B cell (primary cell): ENCODE results near the gene BRD1. TPM values are rescaled to one million over a fixed set of nuclear protein-coding genes. Genes with fewer than 3 reads are reported as not detected.

Source experiments
- ATAC-seq: fragments of 200-7000 bp; cut with Tn5 transposase; one replicate; pipeline ENCODE4 v1.10.0; 2021; ENCODE audit warnings: low read depth, mild to moderate bottlenecking, moderate number of reproducible peaks, moderate library complexity
- CTCF ChIA-PET: fragments of 350-600 bp; sonication (Branson Sonifier 250); formaldehyde crosslinking; loops from one replicate; lab custom pipeline; 2021; ENCODE audit warnings: antibody characterized with exemption, inconsistent platforms; lab: Charles Lee
- POLR2A ChIA-PET: fragments of 350-600 bp; sonication (Branson Sonifier 250); formaldehyde crosslinking; loops from one replicate; lab custom pipeline; 2021; ENCODE audit warnings: antibody characterized with exemption; lab: Charles Lee
- DNase-seq: peaks from one replicate; pipeline ENCODE4 v3.0.0; 2013
- H2AFZ ChIP-seq: 2 replicates; pipeline ENCODE4 v1.6.1; 2012; ENCODE audit warnings: mild to moderate bottlenecking, low read depth, low read length; ENCODE audit not compliant: insufficient read depth, poor library complexity, severe bottlenecking
- H3K27ac ChIP-seq, 2 donors: 1 replicate in 1 of 2; 2 replicates in 1 of 2; pipeline ENCODE4 v1.5.1; 2012 to 2013; ENCODE audit warnings: low read length in 2 of 2, mild to moderate bottlenecking in 2 of 2, moderate library complexity in 1 of 2
- H3K27me3 ChIP-seq, 4 experiments: fragments of 200-600 bp in 1 of 4; sonication (generic) in 1 of 4; replicated peaks in 1 of 4; 1 replicate in 2 of 4; 2 replicates in 2 of 4; pipeline versions ENCODE4 v1.6.1 to v1.7.0; 2013 to 2016; ENCODE audit warnings: low read length in 3 of 4, mild to moderate bottlenecking in 2 of 4, mixed read lengths in 1 of 4, moderate library complexity in 1 of 4; ENCODE audit not compliant: insufficient read depth in 4 of 4, control insufficient read depth in 3 of 4; ENCODE audit errors: control extremely low read depth in 1 of 4
- H3K36me3 ChIP-seq, 2 experiments: replicated peaks in 1 of 2; 1 replicate in 1 of 2; 2 replicates in 1 of 2; pipeline versions ENCODE4 v1.6.1 to v1.7.1; 2013; ENCODE audit warnings: low read length in 1 of 2; ENCODE audit not compliant: insufficient read depth in 2 of 2, control insufficient read depth in 1 of 2; ENCODE audit errors: control extremely low read depth in 1 of 2, extremely low read depth in 1 of 2
- H3K4me1 ChIP-seq, 2 donors: fragments of 200-600 bp in 1 of 2; sonication (generic) in 1 of 2; 1 replicate in 1 of 2; 2 replicates in 1 of 2; pipeline versions ENCODE4 v1.5.1 to v1.6.1; 2013 to 2017; ENCODE audit warnings: low read length in 2 of 2; ENCODE audit not compliant: control insufficient read depth in 2 of 2, insufficient read depth in 2 of 2
- H3K4me2 ChIP-seq: replicated peaks from 2 replicates; pipeline ENCODE3; 2012; ENCODE audit warnings: mild to moderate bottlenecking, low read depth, low read length; ENCODE audit not compliant: poor library complexity, severe bottlenecking
- H3K4me3 ChIP-seq, 5 experiments: fragments of 200-600 bp in 1 of 5; sonication (generic) in 1 of 5; 1 replicate in 3 of 5; 2 replicates in 2 of 5; pipeline versions ENCODE4 v1.5.1 to v1.7.0; 2011 to 2016; ENCODE audit warnings: low read length in 4 of 5, mild to moderate bottlenecking in 4 of 5, low read depth in 2 of 5, control low read depth in 1 of 5, moderate library complexity in 1 of 5; ENCODE audit not compliant: insufficient read depth in 1 of 5; ENCODE audit errors: control extremely low read depth in 1 of 5, extremely low read depth in 1 of 5
- H3K79me2 ChIP-seq: fragments of 200-600 bp; sonication (generic); one replicate; pipeline ENCODE4 v1.6.0; 2016; ENCODE audit warnings: low read length; ENCODE audit not compliant: control insufficient read depth, insufficient read depth
- H3K9ac ChIP-seq: fragments of 200-600 bp; sonication (generic); 2 replicates; pipeline ENCODE4 v1.6.1; 2017; ENCODE audit warnings: mild to moderate bottlenecking, low read length, moderate library complexity
- H3K9me3 ChIP-seq, 3 donors: one replicate each; pipeline versions ENCODE4 v1.6.1 to v1.7.1; 2013; ENCODE audit warnings: low read length in 2 of 3; ENCODE audit not compliant: control insufficient read depth in 2 of 3, insufficient read depth in 1 of 3; ENCODE audit errors: control extremely low read depth in 1 of 3
- H4K20me1 ChIP-seq: 2 replicates; pipeline ENCODE4 v1.6.0; 2012; ENCODE audit warnings: mild to moderate bottlenecking, low read length; ENCODE audit not compliant: insufficient read depth, control insufficient read depth, poor library complexity, severe bottlenecking
- H3K27ac Mint-ChIP-seq: one replicate; pipeline ENCODE4 v1.8.0; 2021; ENCODE audit warnings: mixed read lengths
- H3K27me3 Mint-ChIP-seq: one replicate; pipeline ENCODE4 v1.8.0; 2021; ENCODE audit warnings: mixed read lengths
- H3K4me1 Mint-ChIP-seq: one replicate; pipeline ENCODE4 v1.8.0; 2021; ENCODE audit warnings: mixed read lengths
- H3K4me3 Mint-ChIP-seq: one replicate; pipeline ENCODE4 v1.8.0; 2021; ENCODE audit warnings: mixed read lengths
- H3K9me3 Mint-ChIP-seq: one replicate; pipeline ENCODE4 v1.8.0; 2022; ENCODE audit warnings: mixed read lengths; ENCODE audit not compliant: insufficient read depth
- CTCF ChIP-seq: fragments of 200-600 bp; IDR thresholded peaks from one replicate; pipeline ENCODE4 v1.8.0; 2022; ENCODE audit warnings: antibody characterized with exemption, mild to moderate bottlenecking
- EZH2 ChIP-seq: IDR thresholded peaks from 2 replicates; pipeline ENCODE4 v1.6.1; 2012; ENCODE audit warnings: borderline replicate concordance, low read depth, mild to moderate bottlenecking, moderate library complexity, low read length; ENCODE audit not compliant: insufficient read depth, poor library complexity, severe bottlenecking
- WGBS: methylation state at CpG from one replicate; pipeline ENCODE4 v1.1.5; 2013; ENCODE audit warnings: missing lambda C conversion rate; ENCODE audit not compliant: insufficient coverage; 5-methylcytosine and 5-hydroxymethylcytosine counted together
- intact Hi-C: fragments of 100-400 bp; cut with micrococcal nuclease; formaldehyde crosslinking; loops from one replicate; pipeline ENCODE4 v1.10.0; 2022
- polyA plus RNA-seq: library from polyadenylated mRNA; depleted of rRNA; stranded (reverse); fragments of >200 nt; gene quantifications from 2 replicates; pipeline ENCODE4 v1.2.3, GENCODE V29; 2012
- total RNA-seq, 2 donors: library from RNA; stranded (reverse); fragments of 120-200 nt in 1 of 2; gene quantifications; 1 replicate in 1 of 2; 2 replicates in 1 of 2; pipeline versions ENCODE4 v1.2.3 to v1.2.4, GENCODE V29; 2013 to 2022

BRD1 gene
- total and polyA plus RNA-seq, 2 donors (not counting 1 experiment from before 2014, with no cell fraction given) = 16.9 to 73.3 TPM

GRCh38 chr22:49770547-49771265, 57.0 kb downstream of the BRD1 start:
- H3K27ac ChIP-seq = no peak overlapping the region
- no peak overlapping the region for H3K9ac ChIP-seq
- H3K27me3 ChIP-seq = no peaks in the 10 kb centered on the region
- peaks cover 11% of the 10 kb centered on the region for H4K20me1 ChIP-seq
- H3K4me2 ChIP-seq = no peak overlapping the region
- Mint-ChIP-seq H3K27me3 (no peaks in the 10 kb centered on the region), H3K4me1 (peaks cover 13% of the 10 kb centered on the region), H3K4me3 (no peak overlapping the region), H3K9me3 (peaks cover 9% of the 10 kb centered on the region), H3K27ac (no peak overlapping the region)
- peaks cover 0 to 22% of the 10 kb centered on the region in 2 experiments for H3K36me3 ChIP-seq
- peaks cover 0 to 3% of the 10 kb centered on the region in 2 donors for H3K4me1 ChIP-seq
- TF ChIP-seq CTCF = no peak
- no peak for TF ChIP-seq EZH2
- POLR2A ChIA-PET = no interaction called here
- no peak for DNase-seq
- peaks cover 0 to 25% (median 12%) of the 10 kb centered on the region in 3 donors for H3K9me3 ChIP-seq
- H3K79me2 ChIP-seq = no peaks in the 10 kb centered on the region
- ATAC-seq = no peak
- H3K4me3 ChIP-seq = no peak overlapping the region
- WGBS = 63% methylated on average over 27 of the region's 29 CpGs
- CTCF ChIA-PET = no interaction called here
- H2AFZ ChIP-seq = no peak overlapping the region
- intact Hi-C loops = no loop called here
